Thymus (tissue), 11 donors: ENCODE data around the gene RASIP1. TPM values are rescaled to one million over a fixed set of nuclear protein-coding genes. Genes with fewer than 3 reads are reported as not detected.
A peak's percentile ranks its signal among the peaks of the same experiment; 100 is the strongest.

ENCODE experiments used
- DNase-seq, 9 donors: peaks; one replicate each; pipeline ENCODE4 v3.0.0-alpha.2; 2013; ENCODE audit warnings: low spot score in 9 of 9, low read depth in 6 of 9, missing footprints in 1 of 9
- H3K27ac ChIP-seq, 2 donors: one replicate each; pipeline ENCODE4 v1.5.1; 2013; ENCODE audit warnings: control low read depth in 1 of 2, low read depth in 1 of 2, low read length in 1 of 2, mild to moderate bottlenecking in 1 of 2, moderate library complexity in 1 of 2
- H3K27me3 ChIP-seq, 2 donors: one replicate each; pipeline ENCODE4 v1.5.1; 2013; ENCODE audit warnings: low read length in 1 of 2; ENCODE audit not compliant: control insufficient read depth in 2 of 2, insufficient read depth in 1 of 2
- H3K36me3 ChIP-seq, 2 donors: one replicate each; pipeline ENCODE4 v1.5.1; 2013; ENCODE audit warnings: low read length in 1 of 2, mild to moderate bottlenecking in 1 of 2, moderate library complexity in 1 of 2; ENCODE audit not compliant: control insufficient read depth in 2 of 2, insufficient read depth in 2 of 2
- H3K4me1 ChIP-seq, 2 donors: one replicate each; pipeline ENCODE4 v1.5.1; 2013; ENCODE audit warnings: low read length in 2 of 2; ENCODE audit not compliant: control insufficient read depth in 2 of 2, insufficient read depth in 2 of 2
- H3K4me3 ChIP-seq, 2 donors: one replicate each; pipeline ENCODE4 v1.5.1; 2013; ENCODE audit warnings: low read length in 2 of 2, control low read depth in 1 of 2, mild to moderate bottlenecking in 1 of 2
- H3K9me3 ChIP-seq, 2 donors: one replicate each; pipeline ENCODE4 v1.5.1; 2013; ENCODE audit warnings: low read length in 1 of 2, mild to moderate bottlenecking in 1 of 2; ENCODE audit not compliant: control insufficient read depth in 2 of 2, insufficient read depth in 1 of 2
- WGBS: extraction: QIAGEN DNeasy Blood & Tissue Kit; methylation state at CpG from one replicate; pipeline ENCODE4 v1.1.7; 2013; 5-methylcytosine and 5-hydroxymethylcytosine counted together
- polyA plus RNA-seq: library from polyadenylated mRNA; stranded (reverse); fragments of 200-250 nt; gene quantifications from one replicate; pipeline ENCODE4 v1.2.3, GENCODE V29; 2013
- total RNA-seq: library from RNA; stranded (reverse); fragments of 120-200 nt; gene quantifications from one replicate; pipeline ENCODE4 v1.2.4, GENCODE V29; 2013
- donor health status: healthy.

RASIP1 gene
- total and polyA plus RNA-seq, 2 donors = 3.3 to 15.6 TPM

GRCh38 chr19:48750771-48751504, 10.5 kb upstream of the RASIP1 start:
- no peaks in the 10 kb centered on the region for H3K36me3 ChIP-seq
- H3K27ac ChIP-seq = no peak overlapping the region
- H3K4me3 ChIP-seq = no peak overlapping the region
- peaks cover 8 to 30% of the 10 kb centered on the region in 2 donors for H3K4me1 ChIP-seq
- peaks cover 0 to 14% of the 10 kb centered on the region in 2 donors for H3K9me3 ChIP-seq
- WGBS = 97% methylated on average over 29 of the region's 29 CpGs
- H3K27me3 ChIP-seq = peaks cover 37 to 93% of the 10 kb centered on the region in 2 donors
- no peak for DNase-seq

DNA sequence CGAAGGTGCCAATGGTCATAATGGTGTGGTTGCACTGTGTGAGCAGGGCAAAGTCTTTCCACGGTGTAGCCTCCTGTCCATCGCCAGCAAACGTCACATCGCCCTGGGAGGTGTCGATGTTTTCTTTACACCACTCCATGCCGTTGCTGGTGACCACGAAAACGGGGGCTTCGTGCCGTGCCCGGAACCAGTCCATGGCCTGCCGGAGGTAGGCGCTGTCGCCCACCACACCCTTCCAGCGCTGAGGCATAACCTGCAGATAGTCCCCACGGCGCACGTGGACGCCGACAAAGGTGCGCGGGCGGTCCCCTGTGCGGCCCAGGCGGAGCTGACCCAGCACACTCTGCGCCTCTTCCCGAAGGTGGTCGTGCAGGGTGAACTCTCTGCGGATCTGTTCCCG, 9.9 kb upstream of the RASIP1 start:
- Histone ChIP-seq H3K27ac (no peak overlapping the region), H3K9me3 (peaks cover 0 to 19% of the 10 kb centered on the region in 2 donors), H3K4me1 (peaks cover 8 to 32% of the 10 kb centered on the region in 2 donors), H3K27me3 (peaks cover 43 to 94% of the 10 kb centered on the region in 2 donors), H3K36me3 (no peaks in the 10 kb centered on the region), H3K4me3 (no peak overlapping the region)
- no peak for DNase-seq
- whole genome bisulfite sequencing = 98% methylated on average over 31 of the region's 31 CpGs

- Histone ChIP-seq H3K4me1 (peaks cover 8 to 33% of the 10 kb centered on the region in 2 donors), H3K9me3 (peaks cover 0 to 20% of the 10 kb centered on the region in 2 donors), H3K4me3 (no peak overlapping the region), H3K27me3 (peaks cover 42 to 94% of the 10 kb centered on the region in 2 donors), H3K36me3 (no peaks in the 10 kb centered on the region), H3K27ac (no peak overlapping the region)
- no peak for DNase-seq
- WGBS = 81% methylated on average over 4 of the region's 4 CpGs
Observed at GRCh38 chr19:48749571-48750198, 9.3 kb upstream of the RASIP1 start.

DNA sequence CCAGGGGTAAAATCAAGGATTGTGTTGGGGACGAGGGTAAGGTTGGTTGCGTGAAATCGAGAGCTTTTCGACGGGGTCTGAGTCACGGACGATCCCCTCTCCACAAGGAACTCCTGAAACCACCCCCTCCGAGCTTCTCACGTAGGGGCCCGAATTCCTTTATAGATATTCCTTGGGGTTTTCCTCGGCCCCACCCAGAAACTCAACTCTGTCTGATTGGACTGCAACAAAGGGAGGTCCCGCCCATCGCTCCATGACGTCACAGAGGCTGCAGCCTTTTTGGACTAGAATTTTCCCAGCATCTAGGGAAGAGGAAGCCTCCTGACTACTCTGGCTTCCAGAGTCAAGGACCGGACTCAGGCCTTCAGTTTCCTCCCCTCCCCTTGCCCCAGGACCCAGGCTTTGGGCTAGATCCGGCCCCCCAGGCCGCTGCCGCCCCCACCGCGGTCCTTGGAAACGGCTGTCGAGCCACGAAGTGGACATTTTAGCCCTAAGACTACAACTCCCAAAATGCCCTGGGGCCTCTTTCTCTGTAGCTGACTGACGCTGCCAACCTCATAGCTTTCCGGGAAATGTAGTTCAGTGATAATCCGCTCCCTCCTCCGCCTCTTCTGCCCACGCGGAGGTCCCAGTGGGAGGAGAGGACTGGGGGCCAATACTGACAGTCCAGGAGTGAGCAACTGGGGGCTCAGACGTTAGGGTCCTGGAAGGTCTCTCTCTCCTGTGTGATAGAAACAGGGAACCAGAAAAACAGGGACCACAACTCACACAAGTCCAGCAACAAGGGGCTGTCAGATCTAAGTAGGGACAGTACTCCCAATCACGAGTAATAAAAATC, 6.5 kb upstream of the RASIP1 start, which contains the start of gene IZUMO1:
Gene IZUMO1 (minus strand): TSS at position 172 of the 838 bp plus-strand sequence. CDS start 1,050 bp downstream, outside the sequence.
- Histone ChIP-seq H3K4me1 (peaks cover under 1 to 17% of the 10 kb centered on the region in 2 donors), H3K27me3 (peaks cover 23 to 86% of the 10 kb centered on the region in 2 donors), H3K36me3 (no peaks in the 10 kb centered on the region), H3K4me3 (peak within 1 kb of the TSS in 1 of 2 donors; percentile 6), H3K27ac (peak within 1 kb of the TSS in 1 of 2 donors; percentile 61), H3K9me3 (peaks cover 0 to 20% of the 10 kb centered on the region in 2 donors)
- 14% methylated on average over 31 of the region's 31 CpGs for WGBS
- peak in 3 of 9 donors; percentile 40 to 70 (median 50) for DNase-seq

- H3K36me3 ChIP-seq = no peaks in the 10 kb centered on the region
- H3K27ac ChIP-seq = peak overlapping the region in 1 of 2 donors; percentile 19
- 90% methylated on average over 8 of the region's 8 CpGs for WGBS
- DNase-seq = no peak
- H3K27me3 ChIP-seq = peaks cover 22 to 86% of the 10 kb centered on the region in 2 donors
- H3K4me3 ChIP-seq = no peak overlapping the region
- peaks cover 0 to 28% of the 10 kb centered on the region in 2 donors for H3K9me3 ChIP-seq
- peaks cover 0 to 24% of the 10 kb centered on the region in 2 donors for H3K4me1 ChIP-seq
Observed at GRCh38 chr19:48746110-48746509, 5.7 kb upstream of the RASIP1 start.

- peak in 3 of 9 donors; percentile 35 to 65 (median 49) for DNase-seq
Observed at GRCh38 chr19:48745208-48745995, 5.0 kb upstream of the RASIP1 start.

GRCh38 chr19:48742096-48742495, 1.7 kb upstream of the RASIP1 start:
- WGBS = 96% methylated on average over 11 of the region's 11 CpGs

More at GRCh38 chr19:48745208-48745995, 5.0 kb upstream of the RASIP1 start:
- Histone ChIP-seq H3K4me3 (no peak overlapping the region), H3K9me3 (peaks cover 0 to 29% of the 10 kb centered on the region in 2 donors), H3K27me3 (peaks cover 21 to 86% of the 10 kb centered on the region in 2 donors), H3K36me3 (no peaks in the 10 kb centered on the region), H3K4me1 (peaks cover 0 to 28% of the 10 kb centered on the region in 2 donors), H3K27ac (no peak overlapping the region)
- 32% methylated on average over 33 of the region's 33 CpGs for WGBS

More at GRCh38 chr19:48742096-48742495, 1.7 kb upstream of the RASIP1 start:
- DNase-seq = no peak
- Histone ChIP-seq H3K27me3 (peaks cover 35 to 77% of the 10 kb centered on the region in 2 donors), H3K36me3 (no peaks in the 10 kb centered on the region), H3K4me3 (no peak overlapping the region), H3K27ac (no peak overlapping the region), H3K9me3 (peaks cover 0 to 29% of the 10 kb centered on the region in 2 donors), H3K4me1 (peaks cover 8 to 41% of the 10 kb centered on the region in 2 donors)
